Panc1 (cell line): ENCODE data around the gene COX8A. TPM values are rescaled to one million over a fixed set of nuclear protein-coding genes. Genes with fewer than 3 reads are reported as not detected.

Experiments used
- ATAC-seq: fragments of 200-7000 bp; cut with Tn5 transposase; 2 replicates; pipeline ENCODE4 v1.9.1; 2020; ENCODE audit warnings: mild to moderate bottlenecking, moderate library complexity
- BruUV-seq: library from RNA; stranded (reverse); fragments of 400-500 nt; replicated peaks from 2 replicates; lab custom pipeline; 2021; lab: Mats Ljungman, UMichigan
- CTCF ChIA-PET: fragments of 300-600 bp; sonication (Branson Sonifier 250); formaldehyde crosslinking; loops from one replicate; lab custom pipeline; 2022; ENCODE audit warnings: antibody characterized with exemption; lab: Charles Lee
- POLR2A ChIA-PET: fragments of 300-600 bp; sonication (Branson Sonifier 250); formaldehyde crosslinking; loops from one replicate; lab custom pipeline; 2022; ENCODE audit warnings: antibody characterized with exemption; lab: Charles Lee
- DNase-seq: peaks from one replicate; pipeline ENCODE4 v3.0.0-alpha.2; 2010; ENCODE audit warnings: low read depth, low spot score
- H3K27ac ChIP-seq: 2 replicates; pipeline ENCODE4 v1.5.1; 2011; ENCODE audit warnings: mild to moderate bottlenecking, low read length, inconsistent platforms
- H3K27me3 ChIP-seq: fragments of 200-500 bp; sonication (Bioruptor generic); 2 replicates; pipeline ENCODE4 v1.6.0; 2014; ENCODE audit warnings: low read length, inconsistent platforms; ENCODE audit not compliant: control insufficient read depth, insufficient read depth
- H3K36me3 ChIP-seq: fragments of 200-500 bp; sonication (Bioruptor generic); 2 replicates; pipeline ENCODE4 v1.5.1; 2014; ENCODE audit warnings: inconsistent platforms, mild to moderate bottlenecking, low read length, moderate library complexity; ENCODE audit not compliant: control insufficient read depth, insufficient read depth
- H3K4me1 ChIP-seq: 2 replicates; pipeline ENCODE4 v1.5.1; 2011; ENCODE audit warnings: inconsistent platforms, mild to moderate bottlenecking, low read length, moderate library complexity; ENCODE audit not compliant: control insufficient read depth, insufficient read depth
- H3K4me3 ChIP-seq, 2 experiments: 2 replicates each; pipeline ENCODE4 v1.5.1; 2011 to 2012; ENCODE audit warnings: low read depth in 2 of 2, low read length in 2 of 2, mild to moderate bottlenecking in 2 of 2, inconsistent platforms in 1 of 2, moderate library complexity in 1 of 2
- H3K9me3 ChIP-seq: fragments of 200-500 bp; sonication (Bioruptor generic); 2 replicates; pipeline ENCODE4 v1.5.1; 2014; ENCODE audit warnings: low read depth, mild to moderate bottlenecking, inconsistent platforms, low read length, moderate library complexity; ENCODE audit not compliant: control insufficient read depth, insufficient read depth
- CTCF ChIP-seq: fragments of 450-650 bp; IDR thresholded peaks from 2 replicates; pipeline ENCODE4 v1.5.1; 2017; ENCODE audit warnings: mild to moderate bottlenecking
- POLR2AphosphoS5 ChIP-seq: IDR thresholded peaks from 2 replicates; pipeline ENCODE4 v1.6.1; 2012; ENCODE audit warnings: mild to moderate bottlenecking, low read depth, low read length, moderate library complexity
- REST ChIP-seq, 2 experiments: IDR thresholded peaks; 2 replicates each; pipeline ENCODE4 v1.6.1; 2011 to 2012; ENCODE audit warnings: low read depth in 2 of 2, control low read depth in 1 of 2, low read length in 1 of 2, mild to moderate bottlenecking in 1 of 2, moderate library complexity in 1 of 2; ENCODE audit not compliant: insufficient read depth in 1 of 2
- SIN3A ChIP-seq: IDR thresholded peaks from 2 replicates; pipeline ENCODE4 v1.6.1; 2012; ENCODE audit warnings: low read depth, mild to moderate bottlenecking, low read length, moderate library complexity, borderline replicate concordance; ENCODE audit not compliant: insufficient read depth
- TCF7L2 ChIP-seq: IDR thresholded peaks from 2 replicates; pipeline ENCODE4 v1.6.1; 2011; ENCODE audit warnings: mild to moderate bottlenecking, low read depth, low read length, inconsistent platforms
- in situ Hi-C: cut with HindIII; loops from 2 replicates; pipeline ENCODE4 v1.10.0; 2016; ENCODE audit warnings: low sequenced_read_pairs, low pct_unique_long_range_greater_than_20kb
- intact Hi-C: fragments of 100-400 bp; cut with micrococcal nuclease; formaldehyde crosslinking; loops from one replicate; pipeline ENCODE4 v1.10.0; 2022; ENCODE audit not compliant: unreplicated experiment
- total RNA-seq: library from RNA; stranded (reverse); gene quantifications from one replicate; pipeline ENCODE4 v1.2.1, GENCODE V29; 2021; ENCODE audit not compliant: unreplicated experiment

COX8A gene
- total RNA-seq, 1 experiment from 2014 or later, result 613 TPM

GRCh38 chr11:63940786-63941185, 33.6 kb upstream of the COX8A start:
- H3K9me3 ChIP-seq, result no peaks in the 10 kb centered on the region
- CTCF ChIA-PET, result no interaction called here
- TF ChIP-seq SIN3A (no peak), POLR2AphosphoS5 (no peak), REST (IDR thresholded peaks at IDR 0.05; ENCODE audit: insufficient read depth in 1 of 2, low read depth in 2 of 2, low read length in 1 of 2) (no peak), TCF7L2 (no peak), CTCF (no peak)
- in situ Hi-C loops (no loop called here), intact Hi-C loops (no loop called here)
- no peak overlapping the region for H3K4me3 ChIP-seq
- H3K27me3 ChIP-seq, result no peaks in the 10 kb centered on the region
- peaks cover 26% of the 10 kb centered on the region for H3K4me1 ChIP-seq
- no peak for ATAC-seq
- no peaks in the 10 kb centered on the region for H3K36me3 ChIP-seq
- peak overlapping the region; percentile 24; the same call in 1 of the 2 replicates for H3K27ac ChIP-seq
- TSS peak; percentile 81 for BruUV-seq
- POLR2A ChIA-PET, result no interaction called here
- no peak for DNase-seq

- Histone ChIP-seq H3K27ac (no peak overlapping the region), H3K4me1 (peaks cover 27% of the 10 kb centered on the region), H3K36me3 (no peaks in the 10 kb centered on the region), H3K9me3 (no peaks in the 10 kb centered on the region), H3K4me3 (no peak overlapping the region), H3K27me3 (no peaks in the 10 kb centered on the region)
- BruUV-seq, result no TSS peak
- POLR2A ChIA-PET, result no interaction called here
- no peak for ATAC-seq
- TF ChIP-seq SIN3A (no peak), POLR2AphosphoS5 (no peak), TCF7L2 (no peak), REST (IDR thresholded peaks at IDR 0.05; ENCODE audit: insufficient read depth in 1 of 2, low read depth in 2 of 2, low read length in 1 of 2) (no peak), CTCF (no peak)
- no peak for DNase-seq
- CTCF ChIA-PET, result no interaction called here
- in situ Hi-C loops, result no loop called here
- intact Hi-C loops, result no loop called here
These were observed 32.5 kb upstream of the COX8A start for GRCh38 chr11:63941901-63942300.
